Hematopoietic multipotent progenitor cell (in vitro differentiated cells): ENCODE data around the gene EGR4. TPM values are rescaled to one million over a fixed set of nuclear protein-coding genes. Genes with fewer than 3 reads are reported as not detected.

Experiments used
- DNase-seq, 3 donors: peaks; one replicate each; pipeline ENCODE4 v3.0.0-alpha.2; 2011 to 2015; ENCODE audit warnings: low read depth in 2 of 3, low spot score in 2 of 3
- total RNA-seq: library from RNA; depleted of rRNA; stranded (reverse); fragments of >200 nt; gene quantifications from one replicate; pipeline ENCODE4 v1.2.3, GENCODE V29; 2012

EGR4 gene
- total RNA-seq, 1 donor = 0.54 TPM

GRCh38 chr2:73290049-73290839 is 3.1 kb downstream of the EGR4 start:
- DNase-seq = peak in 2 of 3 donors; percentile 53 to 73

- DNase-seq = no peak
Measured at GRCh38 chr2:73289304-73289703, 4.0 kb downstream of the EGR4 start.

- no peak for DNase-seq
Measured at GRCh38 chr2:73286134-73286655, 7.2 kb downstream of the EGR4 start.

GRCh38 chr2:73285159-73285739 is 8.1 kb downstream of the EGR4 start:
- DNase-seq = peak in 2 of 3 donors; percentile 81 to 93

- DNase-seq = peak in 2 of 3 donors; percentile 55 to 60
Measured at GRCh38 chr2:73284296-73285158, 8.8 kb downstream of the EGR4 start, which contains the start of gene FBXO41. FBXO41 (minus strand) TSS chr2:73284478; CDS start chr2:73269630, 14,848 bp downstream.

GRCh38 chr2:73283545-73284295 is 9.6 kb downstream of the EGR4 start:
- DNase-seq = no peak

- DNase-seq = no peak
Measured at GRCh38 chr2:73282924-73283544, 10.3 kb downstream of the EGR4 start.

- no peak for DNase-seq
Measured at GRCh38 chr2:73281244-73281643, 12.1 kb downstream of the EGR4 start.

GRCh38 chr2:73279852-73280251 is 13.5 kb downstream of the EGR4 start:
- no peak for DNase-seq

- DNase-seq = no peak
Measured at GRCh38 chr2:73272270-73272669, 21.1 kb downstream of the EGR4 start.

GRCh38 chr2:73269686-73270465 is 23.5 kb downstream of the EGR4 start:
- DNase-seq = no peak

- peak; percentile 50 to 55 (median 55) for DNase-seq
Measured at GRCh38 chr2:73268830-73269685, 24.3 kb downstream of the EGR4 start.

GRCh38 chr2:73268366-73268829 is 24.9 kb downstream of the EGR4 start:
- no peak for DNase-seq

- DNase-seq = no peak
Measured at GRCh38 chr2:73267008-73267407, 26.3 kb downstream of the EGR4 start.

GRCh38 chr2:73266061-73266901 is 27.1 kb downstream of the EGR4 start:
- DNase-seq = no peak

- no peak for DNase-seq
Measured at GRCh38 chr2:73265298-73266060, 27.9 kb downstream of the EGR4 start.
